Measurements from ENCODE around the gene HEPACAM2. TPM values are rescaled to one million over a fixed set of nuclear protein-coding genes. Genes with fewer than 3 reads are reported as not detected.
A peak's percentile ranks its signal among the peaks of the same experiment; 100 is the strongest.

The HEPACAM2 gene
- total RNA-seq, 1 experiment from 2014 or later: 2.1 TPM

DNA sequence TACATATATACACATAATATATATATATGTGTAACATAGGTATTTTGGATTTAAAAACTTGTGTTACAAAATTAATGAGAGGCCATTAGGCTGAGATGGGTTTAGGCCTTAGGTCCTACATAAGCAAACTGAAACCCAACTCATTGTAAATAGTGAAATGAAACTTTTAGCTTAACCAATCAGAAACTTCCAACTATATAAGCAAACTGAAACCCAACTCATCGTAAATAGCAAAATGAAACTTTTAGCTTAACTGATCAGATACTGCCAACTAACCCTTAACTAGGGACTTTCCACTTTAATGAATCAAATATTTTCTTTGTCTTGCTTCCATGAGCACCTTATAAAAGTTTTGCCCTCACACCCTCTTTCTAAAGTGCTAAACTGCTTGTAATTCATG, 60.8 kb downstream of the HEPACAM2 start:
- peaks cover 15% of the 10 kb centered on the region; the same call in 1 of the 2 replicates for H3K9me3 ChIP-seq
- Mint-ChIP-seq H3K27me3 (ENCODE audit: insufficient read depth, unreplicated experiment) (no peaks in the 10 kb centered on the region), H3K4me1 (ENCODE audit: low read depth, unreplicated experiment) (peaks cover 14% of the 10 kb centered on the region), H3K27ac (ENCODE audit: unreplicated experiment) (no peak overlapping the region), H3K4me3 (ENCODE audit: unreplicated experiment) (no peak overlapping the region), H3K36me3 (ENCODE audit: insufficient read depth, unreplicated experiment) (no peaks in the 10 kb centered on the region), H3K9me3 (ENCODE audit: unreplicated experiment) (peaks cover 34% of the 10 kb centered on the region)
- H3K4me3 ChIP-seq (ENCODE audit: low read depth, low read length): no peak overlapping the region
- no peaks in the 10 kb centered on the region for H3K36me3 ChIP-seq (ENCODE audit: control insufficient read depth, insufficient read depth, low read length)
- TF ChIP-seq, protein P1, sequence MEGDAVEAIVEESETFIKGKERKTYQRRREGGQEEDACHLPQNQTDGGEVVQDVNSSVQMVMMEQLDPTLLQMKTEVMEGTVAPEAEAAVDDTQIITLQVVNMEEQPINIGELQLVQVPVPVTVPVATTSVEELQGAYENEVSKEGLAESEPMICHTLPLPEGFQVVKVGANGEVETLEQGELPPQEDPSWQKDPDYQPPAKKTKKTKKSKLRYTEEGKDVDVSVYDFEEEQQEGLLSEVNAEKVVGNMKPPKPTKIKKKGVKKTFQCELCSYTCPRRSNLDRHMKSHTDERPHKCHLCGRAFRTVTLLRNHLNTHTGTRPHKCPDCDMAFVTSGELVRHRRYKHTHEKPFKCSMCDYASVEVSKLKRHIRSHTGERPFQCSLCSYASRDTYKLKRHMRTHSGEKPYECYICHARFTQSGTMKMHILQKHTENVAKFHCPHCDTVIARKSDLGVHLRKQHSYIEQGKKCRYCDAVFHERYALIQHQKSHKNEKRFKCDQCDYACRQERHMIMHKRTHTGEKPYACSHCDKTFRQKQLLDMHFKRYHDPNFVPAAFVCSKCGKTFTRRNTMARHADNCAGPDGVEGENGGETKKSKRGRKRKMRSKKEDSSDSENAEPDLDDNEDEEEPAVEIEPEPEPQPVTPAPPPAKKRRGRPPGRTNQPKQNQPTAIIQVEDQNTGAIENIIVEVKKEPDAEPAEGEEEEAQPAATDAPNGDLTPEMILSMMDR (IDR thresholded peaks at IDR 0.05; ENCODE audit: insufficient read depth in 1 of 2, low read depth in 1 of 2, low read length in 1 of 2, severe bottlenecking in 1 of 2, unreplicated experiment in 1 of 2): no peak
- ChIA-PET CTCF (no interaction called here), POLR2A (no interaction called here)
- H3K27me3 ChIP-seq (replicated peaks; ENCODE audit: control insufficient read depth, insufficient read depth, low read length): no peaks in the 10 kb centered on the region
- BruUV-seq (replicated peaks): no TSS peak
- no peak for DNase-seq
- intact Hi-C loops (cut with micrococcal nuclease; ENCODE audit: unreplicated experiment): no loop called here
- H3K4me1 ChIP-seq: peaks cover 17% of the 10 kb centered on the region

GRCh38 chr7:93164766-93165165, 61.5 kb downstream of the HEPACAM2 start:
- Mint-ChIP-seq H3K4me1 (ENCODE audit: low read depth, unreplicated experiment) (peaks cover 14% of the 10 kb centered on the region), H3K4me3 (ENCODE audit: unreplicated experiment) (no peak overlapping the region), H3K27me3 (ENCODE audit: insufficient read depth, unreplicated experiment) (no peaks in the 10 kb centered on the region), H3K27ac (ENCODE audit: unreplicated experiment) (no peak overlapping the region), H3K9me3 (ENCODE audit: unreplicated experiment) (peaks cover 34% of the 10 kb centered on the region), H3K36me3 (ENCODE audit: insufficient read depth, unreplicated experiment) (no peaks in the 10 kb centered on the region)
- no peak overlapping the region for H3K4me3 ChIP-seq (ENCODE audit: low read depth, low read length)
- no peaks in the 10 kb centered on the region for H3K36me3 ChIP-seq (ENCODE audit: control insufficient read depth, insufficient read depth, low read length)
- DNase-seq: no peak
- peaks cover 18% of the 10 kb centered on the region for H3K4me1 ChIP-seq
- BruUV-seq (replicated peaks): no TSS peak
- CTCF ChIA-PET: no interaction called here
- POLR2A ChIA-PET: no interaction called here
- H3K9me3 ChIP-seq: peaks cover 10% of the 10 kb centered on the region; the same call in 1 of the 2 replicates
- intact Hi-C loops (cut with micrococcal nuclease; ENCODE audit: unreplicated experiment): no loop called here
- no peaks in the 10 kb centered on the region for H3K27me3 ChIP-seq (replicated peaks; ENCODE audit: control insufficient read depth, insufficient read depth, low read length)
- TF ChIP-seq, protein P1 (IDR thresholded peaks at IDR 0.05; ENCODE audit: insufficient read depth in 1 of 2, low read depth in 1 of 2, low read length in 1 of 2, severe bottlenecking in 1 of 2, unreplicated experiment in 1 of 2): no peak

- Histone ChIP-seq H3K27me3 (replicated peaks; ENCODE audit: control insufficient read depth, insufficient read depth, low read length) (no peaks in the 10 kb centered on the region), H3K9me3 (peaks cover 10% of the 10 kb centered on the region; the same call in 1 of the 2 replicates), H3K36me3 (ENCODE audit: control insufficient read depth, insufficient read depth, low read length) (no peaks in the 10 kb centered on the region), H3K4me1 (peaks cover 18% of the 10 kb centered on the region), H3K4me3 (ENCODE audit: low read depth, low read length) (no peak overlapping the region)
- CTCF ChIA-PET: no interaction called here
- peaks cover 11% of the 10 kb centered on the region for H3K9me3 Mint-ChIP-seq (ENCODE audit: unreplicated experiment)
- BruUV-seq (replicated peaks): no TSS peak
- POLR2A ChIA-PET: interaction anchor here (1.0 kb wide), 1 partner anchor 68 kb away, joined by 3 read pairs; no protein-coding TSS in a partner anchor
- peak; percentile 42 to 62 for DNase-seq
- intact Hi-C loops (cut with micrococcal nuclease; ENCODE audit: unreplicated experiment): no loop called here
- TF ChIP-seq, protein P1 (IDR thresholded peaks at IDR 0.05; ENCODE audit: insufficient read depth in 1 of 2, low read depth in 1 of 2, low read length in 1 of 2, severe bottlenecking in 1 of 2, unreplicated experiment in 1 of 2): no peak
- no peak overlapping the region for H3K4me3 Mint-ChIP-seq (ENCODE audit: unreplicated experiment)
- H3K27ac Mint-ChIP-seq (ENCODE audit: unreplicated experiment): no peak overlapping the region
- peaks cover 14% of the 10 kb centered on the region for H3K4me1 Mint-ChIP-seq (ENCODE audit: low read depth, unreplicated experiment)
- H3K27me3 Mint-ChIP-seq (ENCODE audit: insufficient read depth, unreplicated experiment): no peaks in the 10 kb centered on the region
- H3K36me3 Mint-ChIP-seq (ENCODE audit: insufficient read depth, unreplicated experiment): no peaks in the 10 kb centered on the region
Observed at GRCh38 chr7:93161181-93161762, 65.0 kb downstream of the HEPACAM2 start.
